Heart left ventricle (tissue), 13 donors: Measurements from ENCODE around the gene METTL17.

ENCODE experiments used
- CTCF ChIP-seq, 12 donors: fragments of 200-600 bp; sonication (generic) in 4 of 12; IDR thresholded peaks; one replicate each; pipeline versions ENCODE4 v1.5.0 to v1.8.0; 2018 to 2022; ENCODE audit warnings: antibody characterized with exemption in 12 of 12, mild to moderate bottlenecking in 5 of 12
- POLR2A ChIP-seq, 2 donors: fragments of 450-650 bp; IDR thresholded peaks; one replicate each; pipeline ENCODE4 v1.6.1; 2017; ENCODE audit warnings: antibody characterized with exemption in 2 of 2, mild to moderate bottlenecking in 2 of 2, moderate library complexity in 2 of 2
- donor health status: ischemic (EF 13 %, LVEDD 7.1; RV severe dilation, severe dysfunction).
- donor health status: DM: no; HTN: yes; CAD: no.
- donor health status: DM: no; HTN: no; CAD: no.
- donor health status: ischemic (EF 25% LVEDD 6.9; RV normal size, moderate dysfunction).
- donor health status: ischemic (EF 25% LVEDD 5.7; RV mildly dilated, moderate dysfunction).
- donor health status: ischemic (EF 35%, LVEDD 5.7; RV mildly dilated, moderate dysfunction).
- donor health status: nonischemic (EF 11% LVEDD 7.7; RV severe dilation, severe dysfunction).
- donor health status: DM: yes; HTN: yes; CAD: no.
- donor health status: PGD.
- donor health status: ischemic (EF 29% LVEDD 5.4; RV normal size, mild dysfunction).
- donor health status: nonischemic (EF 23%, LVEDD 6.1; RV moderate dilation, normal function).

GRCh38 chr14:21015312-21015711 is 25.5 kb downstream of the METTL17 start:
- no peak for TF ChIP-seq CTCF (IDR thresholded peaks at IDR 0.05)
- TF ChIP-seq POLR2A (IDR thresholded peaks at IDR 0.05) = no peak
